ENCODE data around the gene TSKS.

The TSKS gene

GRCh38 chr19:49713236-49713845 lies 49.8 kb downstream of the TSKS start:
- no peak for DNase-seq

- no peak for DNase-seq
Observed at GRCh38 chr19:49712397-49712859, 50.7 kb downstream of the TSKS start.

- DNase-seq, result no peak
Observed at GRCh38 chr19:49710372-49710951, 52.6 kb downstream of the TSKS start.

GRCh38 chr19:49705919-49706318 lies 57.2 kb downstream of the TSKS start:
- DNase-seq, result no peak

- DNase-seq, result no peak
Observed at GRCh38 chr19:49704888-49705642, 58.0 kb downstream of the TSKS start.

GRCh38 chr19:49701271-49701786 lies 61.8 kb downstream of the TSKS start:
- no peak for DNase-seq

- DNase-seq, result no peak
Observed at GRCh38 chr19:49700563-49700962, 62.5 kb downstream of the TSKS start.

- DNase-seq, result no peak
Observed at GRCh38 chr19:49699364-49699763, 63.7 kb downstream of the TSKS start.

- no peak for DNase-seq
Observed at GRCh38 chr19:49696865-49697264, 66.2 kb downstream of the TSKS start.

- DNase-seq, result no peak
Observed at GRCh38 chr19:49696115-49696514, 67.0 kb downstream of the TSKS start.

- no peak for DNase-seq
Observed at GRCh38 chr19:49692147-49692506, 71.0 kb downstream of the TSKS start.

GRCh38 chr19:49691243-49692146 lies 71.6 kb downstream of the TSKS start:
- DNase-seq, result peak; percentile 86 to 88

GRCh38 chr19:49690656-49691242 lies 72.4 kb downstream of the TSKS start, which contains the start of gene CPT1C:
Gene CPT1C, plus strand, starts transcription at chr19:49691116. Its CDS starts 1,137 bp downstream, at chr19:49692253.
- peak; percentile 94 to 95 for DNase-seq

GRCh38 chr19:49690079-49690655 lies 72.9 kb downstream of the TSKS start:
- no peak for DNase-seq

Measured in NCI-H524 (cell line).